ENCODE measurements around the gene JARID2.

- TF ChIP-seq CTCF (IDR thresholded peaks at IDR 0.05 in 2 of 3, conservative IDR thresholded peaks at IDR 0.05 in 1 of 3; ENCODE audit: control insufficient read depth in 2 of 3, extremely low read depth in 1 of 3, insufficient read depth in 1 of 3, low read depth in 3 of 3, low read length in 3 of 3), result no peak
- no peak for TF ChIP-seq RFX5 (IDR thresholded peaks at IDR 0.05; ENCODE audit: low read depth, low read length)
- TF ChIP-seq FOS (IDR thresholded peaks at IDR 0.05; ENCODE audit: borderline replicate concordance, extremely low read depth, insufficient read length), result no peak
- TF ChIP-seq SMC3 (IDR thresholded peaks at IDR 0.05; ENCODE audit: borderline replicate concordance, low read length), result no peak
These were observed 256.1 kb downstream of the JARID2 start for GRCh38 chr6:15501826-15502445.
